ENCODE data around the gene TAAR9. TPM values are rescaled to one million over a fixed set of nuclear protein-coding genes. Genes with fewer than 3 reads are reported as not detected.
"Not testable (repeated sequence)": the region's sequence is repeated elsewhere in the genome, so short reads cannot be mapped to it uniquely, and the experiment has no call there.

Gene TAAR9
- total RNA-seq, 1 donor from 2014 or later: not detected

- no peak for DNase-seq (ENCODE audit: low spot score)
Observed at GRCh38 chr6:132515386-132515785, 22.7 kb upstream of the TAAR9 start.

GRCh38 chr6:132520953-132521352 is 17.1 kb upstream of the TAAR9 start:
- no peak for DNase-seq (ENCODE audit: low spot score)

- no peak for DNase-seq (ENCODE audit: low spot score)
Observed at GRCh38 chr6:132524646-132525045, 13.4 kb upstream of the TAAR9 start.

GRCh38 chr6:132525866-132526265 is 12.2 kb upstream of the TAAR9 start:
- no peak for DNase-seq (ENCODE audit: low spot score)

- DNase-seq (ENCODE audit: low spot score): no peak
Observed at GRCh38 chr6:132526461-132526860, 11.6 kb upstream of the TAAR9 start.

GRCh38 chr6:132527791-132528190 is 10.3 kb upstream of the TAAR9 start:
- DNase-seq (ENCODE audit: low spot score): no peak

GRCh38 chr6:132530293-132530974 is 7.6 kb upstream of the TAAR9 start:
- peak; percentile 67 for DNase-seq (ENCODE audit: low spot score)

- not testable (repeated sequence) for DNase-seq (ENCODE audit: low spot score)
Observed at GRCh38 chr6:132534546-132534945, 3.5 kb upstream of the TAAR9 start.

- no peak for DNase-seq (ENCODE audit: low spot score)
Observed at GRCh38 chr6:132537145-132537544, 932 bp upstream of the TAAR9 start.

GRCh38 chr6:132544826-132545225 is 6.7 kb downstream of the TAAR9 start:
- DNase-seq (ENCODE audit: low spot score): no peak

- no peak for DNase-seq (ENCODE audit: low spot score)
Observed at GRCh38 chr6:132548746-132549463, 10.8 kb downstream of the TAAR9 start.

GRCh38 chr6:132551214-132551613 is 13.1 kb downstream of the TAAR9 start:
- DNase-seq (ENCODE audit: low spot score): no peak

GRCh38 chr6:132552372-132552771 is 14.3 kb downstream of the TAAR9 start, which contains the start of gene TAAR8:
TAAR8 (plus strand) TSS chr6:132552672; CDS start chr6:132552693, 21 bp downstream.
- no peak for DNase-seq (ENCODE audit: low spot score)

- DNase-seq (ENCODE audit: low spot score): not testable (repeated sequence)
Observed at GRCh38 chr6:132560087-132560486, 22.0 kb downstream of the TAAR9 start.

- no peak for DNase-seq (ENCODE audit: low spot score)
Observed at GRCh38 chr6:132566404-132566803, 28.3 kb downstream of the TAAR9 start.

GRCh38 chr6:132567566-132567965 is 29.5 kb downstream of the TAAR9 start:
- DNase-seq (ENCODE audit: low spot score): no peak

GRCh38 chr6:132568611-132569010 is 30.5 kb downstream of the TAAR9 start:
- no peak for DNase-seq (ENCODE audit: low spot score)

- no peak for DNase-seq (ENCODE audit: low spot score)
Observed at GRCh38 chr6:132569170-132569569, 31.1 kb downstream of the TAAR9 start.

- no peak for DNase-seq (ENCODE audit: low spot score)
Observed at GRCh38 chr6:132570221-132570777, 32.2 kb downstream of the TAAR9 start, which contains the start of gene TAAR6. TAAR6 (plus strand) TSS chr6:132570322; CDS start chr6:132570322, 0 bp downstream.

- DNase-seq (ENCODE audit: low spot score): no peak
Observed at GRCh38 chr6:132571774-132572173, 33.7 kb downstream of the TAAR9 start.

- no peak for DNase-seq (ENCODE audit: low spot score)
Observed at GRCh38 chr6:132584698-132585097, 46.6 kb downstream of the TAAR9 start.

GRCh38 chr6:132587424-132587823 is 49.3 kb downstream of the TAAR9 start:
- DNase-seq (ENCODE audit: low spot score): no peak

Measured in ureter (tissue), 1 donor.